Uterus (tissue), 4 donors: ENCODE data around the gene CCDC91. TPM values are rescaled to one million over a fixed set of nuclear protein-coding genes. Genes with fewer than 3 reads are reported as not detected.

Experiments used
- DNase-seq, 2 donors: peaks; one replicate each; pipeline ENCODE4 v3.0.0-alpha.2; 2019 to 2020
- H3K27ac ChIP-seq, 2 donors: fragments of 200-600 bp; sonication (generic); 1 replicate in 1 of 2; 2 replicates in 1 of 2; pipeline ENCODE4 v1.5.1; 2016 to 2018
- H3K27me3 ChIP-seq, 2 donors: fragments of 200-600 bp; sonication (generic); one replicate each; pipeline ENCODE4 v1.5.1; 2018 to 2019; ENCODE audit warnings: control low read depth in 1 of 2
- H3K36me3 ChIP-seq, 2 donors: fragments of 200-600 bp; sonication (generic); one replicate each; pipeline ENCODE4 v1.5.1; 2019; ENCODE audit warnings: control low read depth in 1 of 2
- H3K4me1 ChIP-seq, 2 donors: fragments of 200-600 bp; sonication (generic); one replicate each; pipeline ENCODE4 v1.5.1; 2018 to 2019; ENCODE audit warnings: control low read depth in 1 of 2
- H3K4me3 ChIP-seq, 2 donors: fragments of 200-600 bp; sonication (generic); 1 replicate in 1 of 2; 2 replicates in 1 of 2; pipeline ENCODE4 v1.5.1; 2018 to 2019; ENCODE audit warnings: mild to moderate bottlenecking in 1 of 2
- H3K9me3 ChIP-seq, 2 donors: fragments of 200-600 bp; sonication (generic); one replicate each; pipeline ENCODE4 v1.5.1; 2019; ENCODE audit warnings: control low read depth in 1 of 2
- POLR2A ChIP-seq, 2 donors: fragments of 450-650 bp; IDR thresholded peaks; one replicate each; pipeline ENCODE4 v1.6.1; 2016; ENCODE audit warnings: antibody characterized with exemption in 2 of 2, mild to moderate bottlenecking in 1 of 2, moderate library complexity in 1 of 2
- intact Hi-C: fragments of 100-400 bp; cut with DNase I; formaldehyde crosslinking; loops from one replicate; pipeline ENCODE4 v1.15.1; 2023; ENCODE audit warnings: low total_unique reads
- total RNA-seq, 4 donors: library from RNA; depleted of rRNA in 3 of 4; stranded (reverse); fragments of >200 nt in 3 of 4; gene quantifications; one replicate each; pipeline versions ENCODE4 v1.1.0 to v1.2.4, GENCODE V29; 2014 to 2023
- TF ChIP-seq, protein P1 (sequence below), 4 experiments: fragments of 200-600 bp in 2 of 4; fragments of 450-650 bp in 2 of 4; sonication (generic) in 2 of 4; IDR thresholded peaks; one replicate each; pipeline ENCODE4 v1.5.1; 2016 to 2019; ENCODE audit warnings: antibody characterized with exemption in 4 of 4, mild to moderate bottlenecking in 2 of 4, moderate library complexity in 1 of 4
- donor health status: DM: yes; HTN: yes; CAD: no.

The CCDC91 gene
- total RNA-seq, 4 donors from 2014 or later = 24.7 to 49.7 (median 41.0) TPM

- H3K27ac ChIP-seq = no peak overlapping the region
- no peaks in the 10 kb centered on the region for H3K36me3 ChIP-seq
- no peak overlapping the region for H3K4me3 ChIP-seq
- H3K9me3 ChIP-seq = no peaks in the 10 kb centered on the region
- no peak for DNase-seq
- TF ChIP-seq POLR2A (IDR thresholded peaks at IDR 0.05) = no peak
- TF ChIP-seq, protein P1, sequence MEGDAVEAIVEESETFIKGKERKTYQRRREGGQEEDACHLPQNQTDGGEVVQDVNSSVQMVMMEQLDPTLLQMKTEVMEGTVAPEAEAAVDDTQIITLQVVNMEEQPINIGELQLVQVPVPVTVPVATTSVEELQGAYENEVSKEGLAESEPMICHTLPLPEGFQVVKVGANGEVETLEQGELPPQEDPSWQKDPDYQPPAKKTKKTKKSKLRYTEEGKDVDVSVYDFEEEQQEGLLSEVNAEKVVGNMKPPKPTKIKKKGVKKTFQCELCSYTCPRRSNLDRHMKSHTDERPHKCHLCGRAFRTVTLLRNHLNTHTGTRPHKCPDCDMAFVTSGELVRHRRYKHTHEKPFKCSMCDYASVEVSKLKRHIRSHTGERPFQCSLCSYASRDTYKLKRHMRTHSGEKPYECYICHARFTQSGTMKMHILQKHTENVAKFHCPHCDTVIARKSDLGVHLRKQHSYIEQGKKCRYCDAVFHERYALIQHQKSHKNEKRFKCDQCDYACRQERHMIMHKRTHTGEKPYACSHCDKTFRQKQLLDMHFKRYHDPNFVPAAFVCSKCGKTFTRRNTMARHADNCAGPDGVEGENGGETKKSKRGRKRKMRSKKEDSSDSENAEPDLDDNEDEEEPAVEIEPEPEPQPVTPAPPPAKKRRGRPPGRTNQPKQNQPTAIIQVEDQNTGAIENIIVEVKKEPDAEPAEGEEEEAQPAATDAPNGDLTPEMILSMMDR (IDR thresholded peaks at IDR 0.05) = no peak
- no peaks in the 10 kb centered on the region for H3K4me1 ChIP-seq
- no peaks in the 10 kb centered on the region for H3K27me3 ChIP-seq
- intact Hi-C loops = no loop called here
Observed at GRCh38 chr12:28512876-28513275, 322.6 kb downstream of the CCDC91 start.

- intact Hi-C loops = no loop called here
- Histone ChIP-seq H3K27me3 (no peaks in the 10 kb centered on the region), H3K27ac (no peak overlapping the region), H3K4me1 (no peaks in the 10 kb centered on the region), H3K4me3 (no peak overlapping the region), H3K36me3 (no peaks in the 10 kb centered on the region), H3K9me3 (no peaks in the 10 kb centered on the region)
- DNase-seq = no peak
- TF ChIP-seq POLR2A (IDR thresholded peaks at IDR 0.05) = no peak
- TF ChIP-seq, protein P1 (IDR thresholded peaks at IDR 0.05) = no peak
Observed at GRCh38 chr12:28513983-28514382, 323.7 kb downstream of the CCDC91 start.

DNA sequence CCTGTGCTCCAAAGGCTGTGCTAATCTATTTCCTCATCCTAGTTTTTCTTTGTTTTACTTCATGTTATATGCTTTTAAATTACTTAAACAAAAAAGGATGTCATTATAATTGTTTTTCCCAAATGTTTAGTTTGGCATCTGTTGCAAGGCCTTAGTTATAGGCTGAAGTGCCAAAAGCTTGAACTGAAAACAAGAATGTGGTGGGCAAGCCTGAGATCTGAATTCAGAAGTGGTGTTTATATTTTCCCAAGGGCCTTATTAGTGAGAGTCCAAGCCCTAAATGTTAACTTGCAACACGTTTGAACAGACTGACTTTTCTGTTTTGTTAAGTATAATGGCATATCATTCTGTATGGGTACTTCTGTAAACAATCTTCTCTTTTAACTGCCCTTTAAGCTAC, 326.8 kb downstream of the CCDC91 start:
- TF ChIP-seq POLR2A (IDR thresholded peaks at IDR 0.05) = no peak
- H3K4me1 ChIP-seq = no peaks in the 10 kb centered on the region
- H3K9me3 ChIP-seq = peaks cover 0 to 2% of the 10 kb centered on the region in 2 donors
- H3K27ac ChIP-seq = no peak overlapping the region
- H3K27me3 ChIP-seq = no peaks in the 10 kb centered on the region
- H3K36me3 ChIP-seq = no peaks in the 10 kb centered on the region
- no peak for DNase-seq
- no peak overlapping the region for H3K4me3 ChIP-seq
- intact Hi-C loops = no loop called here

DNA sequence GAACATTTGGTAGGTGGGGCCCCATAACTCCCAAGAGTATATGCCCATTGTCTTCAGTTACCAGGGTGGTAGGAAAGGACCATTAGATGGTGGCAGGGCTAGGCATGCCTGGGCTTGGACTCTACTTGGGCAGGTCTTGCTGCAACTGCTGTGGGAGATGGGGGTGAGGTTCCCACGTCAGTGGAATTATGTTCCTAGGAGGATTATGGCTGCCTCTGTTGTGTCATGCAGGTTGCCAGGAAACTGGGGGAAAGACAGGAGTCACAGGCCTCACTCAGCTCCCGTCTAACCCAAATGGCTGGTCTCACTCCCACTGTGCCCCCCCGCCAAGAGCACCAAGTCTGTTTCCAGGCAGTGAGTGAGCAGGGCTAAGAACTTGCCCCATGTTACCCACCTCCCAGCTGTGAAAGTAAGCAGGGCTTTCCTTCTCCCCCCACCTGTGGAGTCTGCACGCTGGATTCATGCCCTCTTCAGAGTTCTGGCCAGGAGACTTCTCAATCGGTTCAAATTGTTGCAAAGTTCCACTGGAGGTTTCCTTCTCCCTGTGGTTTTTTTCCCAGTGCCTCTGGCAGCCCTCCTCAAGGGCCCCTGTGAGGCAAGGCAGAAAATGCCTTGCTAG, 337.5 kb downstream of the CCDC91 start:
- Histone ChIP-seq H3K27ac (no peak overlapping the region), H3K9me3 (no peaks in the 10 kb centered on the region), H3K4me1 (peaks cover 0 to 4% of the 10 kb centered on the region in 2 donors), H3K4me3 (no peak overlapping the region), H3K27me3 (no peaks in the 10 kb centered on the region), H3K36me3 (no peaks in the 10 kb centered on the region)
- TF ChIP-seq, protein P1 (IDR thresholded peaks at IDR 0.05) = no peak
- TF ChIP-seq POLR2A (IDR thresholded peaks at IDR 0.05) = no peak
- intact Hi-C loops = no loop called here
- no peak for DNase-seq

DNA sequence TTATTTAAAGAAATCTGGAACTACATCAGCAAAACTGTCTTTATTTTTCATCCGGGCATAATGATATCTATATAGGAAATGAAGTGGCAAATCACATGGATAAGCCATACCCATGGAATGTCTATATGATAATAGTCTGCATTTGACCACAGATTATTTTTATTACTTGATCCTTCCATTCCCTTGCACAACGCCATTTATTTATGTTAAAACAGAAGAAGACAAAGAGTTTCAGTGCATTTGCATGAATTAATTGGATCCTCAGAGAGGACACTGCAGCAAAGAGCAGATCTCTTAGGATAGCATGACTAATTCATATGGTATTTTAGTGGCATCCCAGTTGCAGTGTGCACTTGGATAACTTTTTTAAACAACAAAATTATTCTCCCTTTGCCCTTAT, 345.0 kb downstream of the CCDC91 start:
- Histone ChIP-seq H3K4me3 (no peak overlapping the region), H3K4me1 (no peaks in the 10 kb centered on the region), H3K27ac (peak overlapping the region in 1 of 2 donors; percentile 73), H3K9me3 (no peaks in the 10 kb centered on the region), H3K27me3 (no peaks in the 10 kb centered on the region), H3K36me3 (no peaks in the 10 kb centered on the region)
- DNase-seq = no peak
- intact Hi-C loops = no loop called here
- TF ChIP-seq, protein P1 (IDR thresholded peaks at IDR 0.05) = no peak
- no peak for TF ChIP-seq POLR2A (IDR thresholded peaks at IDR 0.05)

- Histone ChIP-seq H3K36me3 (no peaks in the 10 kb centered on the region), H3K27ac (peak overlapping the region in 1 of 2 donors; percentile 73), H3K4me3 (no peak overlapping the region), H3K9me3 (no peaks in the 10 kb centered on the region), H3K27me3 (no peaks in the 10 kb centered on the region), H3K4me1 (no peaks in the 10 kb centered on the region)
- intact Hi-C loops = no loop called here
- no peak for DNase-seq
- no peak for TF ChIP-seq POLR2A (IDR thresholded peaks at IDR 0.05)
- TF ChIP-seq, protein P1 (IDR thresholded peaks at IDR 0.05) = no peak
Observed at GRCh38 chr12:28536088-28536487, 345.8 kb downstream of the CCDC91 start.
